A549 (cell line): ENCODE data around the gene TIAM2.

Experiments used
- CTCF ChIP-seq: fragments of >200 bp; sonication (Bioruptor Twin); formaldehyde crosslinking; IDR thresholded peaks from 3 replicates; pipeline ENCODE4 v1.5.1; 2016
- KDM1A ChIP-seq: fragments of 200-600 bp; sonication (generic); IDR thresholded peaks from 2 replicates; pipeline ENCODE4 v1.6.1; 2016; ENCODE audit warnings: low read depth, mild to moderate bottlenecking
- PHF8 ChIP-seq: fragments of 200-600 bp; sonication (generic); IDR thresholded peaks from 2 replicates; pipeline ENCODE4 v1.6.1; 2016; ENCODE audit warnings: low read depth, mild to moderate bottlenecking, antibody characterized with exemption, moderate library complexity, borderline replicate concordance
- POLR2A ChIP-seq: IDR thresholded peaks from 2 replicates; pipeline ENCODE4 v1.6.1; 2012; ENCODE audit warnings: mild to moderate bottlenecking, low read length
- RAD21 ChIP-seq, 2 experiments: fragments of >200 bp in 1 of 2; sonication (Bioruptor Twin) in 1 of 2; formaldehyde crosslinking in 1 of 2; IDR thresholded peaks in 1 of 2; conservative IDR thresholded peaks in 1 of 2; 2 replicates in 1 of 2; 3 replicates in 1 of 2; pipeline ENCODE4 v1.6.1; 2012 to 2018; ENCODE audit warnings: inconsistent platforms in 1 of 2
- TP53 ChIP-seq: fragments of 250-450 bp; sonication (Bioruptor Pico); IDR thresholded peaks from 2 replicates; pipeline ENCODE4 v1.5.0; 2021; ENCODE audit warnings: mild to moderate bottlenecking, moderate library complexity

DNA sequence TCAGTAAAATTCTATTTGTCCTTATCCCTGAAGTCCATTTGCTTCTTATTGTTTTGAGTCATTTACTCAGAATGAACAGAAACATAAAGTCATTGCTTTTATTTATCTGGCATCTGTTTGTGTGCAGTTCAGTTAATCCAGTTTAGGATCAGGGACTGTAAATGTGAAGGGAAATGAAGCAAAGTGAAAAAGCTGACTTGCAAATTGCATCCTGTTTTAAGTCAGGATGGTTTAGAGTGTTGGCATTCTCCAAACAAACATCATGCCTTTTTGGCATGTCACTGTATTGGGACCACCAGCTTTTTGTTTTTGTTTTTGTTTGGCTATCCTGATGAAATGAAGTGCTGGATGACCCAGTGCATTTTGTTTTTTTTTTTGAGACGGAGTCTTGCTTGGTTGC is 168.5 kb downstream of the TIAM2 start:
- no peak for TF ChIP-seq POLR2A
- TF ChIP-seq RAD21 (conservative IDR thresholded peaks at IDR 0.05 in 1 of 2, IDR thresholded peaks at IDR 0.05 in 1 of 2) = no peak
- TF ChIP-seq CTCF = no peak
- no peak for TF ChIP-seq TP53 (CRISPR knock-in tag)
- no peak for TF ChIP-seq PHF8
- no peak for TF ChIP-seq KDM1A
